Tibial nerve (tissue), 3 donors: ENCODE data around the gene FHDC1.

ENCODE experiments used
- POLR2A ChIP-seq, 2 donors: fragments of 450-650 bp; IDR thresholded peaks; one replicate each; pipeline ENCODE4 v1.6.1; 2017; ENCODE audit warnings: antibody characterized with exemption in 2 of 2, mild to moderate bottlenecking in 2 of 2, moderate library complexity in 2 of 2
- TF ChIP-seq, protein P1 (sequence below), 5 experiments: fragments of 200-600 bp in 3 of 5; fragments of 450-650 bp in 2 of 5; sonication (generic) in 3 of 5; IDR thresholded peaks; one replicate each; pipeline ENCODE4 v1.5.1; 2016 to 2019; ENCODE audit warnings: antibody characterized with exemption in 5 of 5, mild to moderate bottlenecking in 3 of 5, moderate library complexity in 2 of 5

DNA sequence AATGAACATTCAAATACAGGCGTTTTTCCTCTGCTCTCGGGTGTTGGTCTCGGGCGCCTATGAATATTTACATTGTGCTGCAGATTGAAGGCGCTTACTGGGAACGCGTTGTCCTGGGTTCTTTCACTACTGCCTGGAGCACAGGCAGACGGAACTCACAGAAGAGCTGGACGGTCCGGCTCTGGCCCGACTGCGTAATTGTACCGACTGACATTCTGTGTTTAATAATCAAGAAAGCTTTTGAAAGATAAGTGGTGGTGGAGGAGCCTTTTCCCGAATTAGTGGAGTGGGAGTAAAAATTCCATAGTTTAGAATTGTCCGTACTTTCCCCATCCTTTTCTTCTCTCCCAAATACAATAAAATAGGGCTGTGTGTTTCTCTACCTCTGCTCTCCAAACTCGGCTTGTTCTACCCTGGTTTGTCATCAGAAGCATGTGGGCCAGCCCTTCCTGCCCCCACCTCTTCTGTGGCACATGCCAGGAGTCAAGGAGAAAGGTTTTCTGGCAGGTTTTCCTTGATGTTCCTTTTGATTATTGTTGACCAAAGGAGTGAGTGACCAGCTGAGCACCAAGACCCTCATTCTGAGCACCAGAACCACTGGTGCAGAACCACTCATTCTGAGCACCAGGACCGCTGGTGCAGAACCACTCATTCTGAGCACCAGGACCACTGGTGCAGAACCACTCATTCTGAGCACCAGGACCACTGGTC, 2.3 kb downstream of the FHDC1 start:
- TF ChIP-seq, protein P1, sequence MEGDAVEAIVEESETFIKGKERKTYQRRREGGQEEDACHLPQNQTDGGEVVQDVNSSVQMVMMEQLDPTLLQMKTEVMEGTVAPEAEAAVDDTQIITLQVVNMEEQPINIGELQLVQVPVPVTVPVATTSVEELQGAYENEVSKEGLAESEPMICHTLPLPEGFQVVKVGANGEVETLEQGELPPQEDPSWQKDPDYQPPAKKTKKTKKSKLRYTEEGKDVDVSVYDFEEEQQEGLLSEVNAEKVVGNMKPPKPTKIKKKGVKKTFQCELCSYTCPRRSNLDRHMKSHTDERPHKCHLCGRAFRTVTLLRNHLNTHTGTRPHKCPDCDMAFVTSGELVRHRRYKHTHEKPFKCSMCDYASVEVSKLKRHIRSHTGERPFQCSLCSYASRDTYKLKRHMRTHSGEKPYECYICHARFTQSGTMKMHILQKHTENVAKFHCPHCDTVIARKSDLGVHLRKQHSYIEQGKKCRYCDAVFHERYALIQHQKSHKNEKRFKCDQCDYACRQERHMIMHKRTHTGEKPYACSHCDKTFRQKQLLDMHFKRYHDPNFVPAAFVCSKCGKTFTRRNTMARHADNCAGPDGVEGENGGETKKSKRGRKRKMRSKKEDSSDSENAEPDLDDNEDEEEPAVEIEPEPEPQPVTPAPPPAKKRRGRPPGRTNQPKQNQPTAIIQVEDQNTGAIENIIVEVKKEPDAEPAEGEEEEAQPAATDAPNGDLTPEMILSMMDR (IDR thresholded peaks at IDR 0.05): no peak
- TF ChIP-seq POLR2A (IDR thresholded peaks at IDR 0.05): no peak
